Kidney (tissue), 14 donors: ENCODE data around the gene HSP90AA1. TPM values are rescaled to one million over a fixed set of nuclear protein-coding genes. Genes with fewer than 3 reads are reported as not detected.

ENCODE experiments used
- DNase-seq, 5 donors: peaks; one replicate each; pipeline ENCODE4 v3.0.0-alpha.2; 2013 to 2020
- FAIRE-seq: peaks from 2 replicates; lab custom pipeline; 2012; peaks lifted over from hg19 to GRCh38; lab: Jason Lieb, UNC
- H3K27ac ChIP-seq, 2 donors: one replicate each; pipeline ENCODE4 v1.7.0; 2013; ENCODE audit warnings: low read depth in 2 of 2, low read length in 2 of 2, inconsistent platforms in 1 of 2
- H3K27me3 ChIP-seq: one replicate; pipeline ENCODE4 v1.7.1; 2013; ENCODE audit warnings: low read length, inconsistent platforms; ENCODE audit not compliant: control insufficient read depth, insufficient read depth
- H3K36me3 ChIP-seq, 3 donors: one replicate each; pipeline versions ENCODE4 v1.7.0 to v1.7.1; 2013; ENCODE audit warnings: low read length in 3 of 3, control low read depth in 1 of 3, inconsistent platforms in 1 of 3; ENCODE audit not compliant: insufficient read depth in 3 of 3, control insufficient read depth in 2 of 3
- H3K4me1 ChIP-seq, 3 donors: one replicate each; pipeline versions ENCODE4 v1.7.0 to v1.7.1; 2013; ENCODE audit warnings: low read length in 3 of 3, inconsistent platforms in 1 of 3, low read depth in 1 of 3; ENCODE audit not compliant: control insufficient read depth in 2 of 3, insufficient read depth in 2 of 3
- H3K4me3 ChIP-seq, 3 donors: one replicate each; pipeline versions ENCODE4 v1.7.0 to v1.8.1; 2013; ENCODE audit warnings: low read length in 3 of 3, control low read depth in 1 of 3, inconsistent platforms in 1 of 3
- H3K9ac ChIP-seq, 3 donors: one replicate each; pipeline versions ENCODE4 v1.7.0 to v1.7.1; 2013; ENCODE audit warnings: low read length in 3 of 3, control low read depth in 1 of 3, inconsistent platforms in 1 of 3
- H3K9me3 ChIP-seq, 3 donors: one replicate each; pipeline versions ENCODE4 v1.7.0 to v1.7.1; 2013; ENCODE audit warnings: low read length in 3 of 3, control low read depth in 1 of 3, inconsistent platforms in 1 of 3; ENCODE audit not compliant: control insufficient read depth in 2 of 3, insufficient read depth in 1 of 3
- CTCF ChIP-seq: IDR thresholded peaks from 3 replicates; pipeline ENCODE4 v1.5.1; 2012; ENCODE audit warnings: mild to moderate bottlenecking, moderate library complexity, borderline replicate concordance; ENCODE audit not compliant: insufficient read depth; ENCODE audit errors: extremely low read depth
- intact Hi-C: fragments of 100-400 bp; cut with DNase I; formaldehyde crosslinking; loops from one replicate; pipeline ENCODE4 v1.11.1; 2022
- polyA plus RNA-seq: library from polyadenylated mRNA; stranded (reverse); fragments of 350-450 nt; fragmentation: Illumina TruSeq; extraction: RNeasy Lipid Tissue Mini Kit (QIAGEN cat#74804); gene quantifications from one replicate; pipeline ENCODE4 v1.2.3, GENCODE V29; 2014; ENCODE audit warnings: low read depth, low replicate concordance; ENCODE audit not compliant: insufficient read depth
- total RNA-seq: library from RNA; stranded (reverse); fragmentation: NEBNext Ultra II Directional; extraction: Animal tissue kit (Norgen Biotek cat#: 25700); gene quantifications from one replicate; pipeline ENCODE4 v1.2.1, GENCODE V29; 2021
- donor health status: control.
- donor health status: control.
- donor health status: control.
- donor health status: control.
- donor health status: control.
- donor health status: DM: yes; HTN: yes; CAD: no.
- donor health status: Normal renal cell carcinoma (clear cell type).

HSP90AA1 gene
- total and polyA plus RNA-seq, 2 donors from 2014 or later: 409 to 455 TPM

- no peak overlapping the region for H3K27ac ChIP-seq
- H3K36me3 ChIP-seq: peaks cover 6 to 35% (median 23%) of the 10 kb centered on the region in 3 donors
- H3K9me3 ChIP-seq: no peaks in the 10 kb centered on the region
- intact Hi-C loops: no loop called here
- no peak overlapping the region for H3K9ac ChIP-seq
- DNase-seq: peak in 4 of 5 donors; percentile 43 to 70 (median 46)
- H3K4me1 ChIP-seq: no peaks in the 10 kb centered on the region
- no peak for TF ChIP-seq CTCF
- FAIRE-seq: no peak
- no peak overlapping the region for H3K4me3 ChIP-seq
- H3K27me3 ChIP-seq: no peaks in the 10 kb centered on the region
Observed at GRCh38 chr14:102049258-102050025, 37.4 kb downstream of the HSP90AA1 start.

GRCh38 chr14:102047808-102048540, 38.9 kb downstream of the HSP90AA1 start:
- peak in 1 of 5 donors; percentile 64 for DNase-seq
- H3K9me3 ChIP-seq: no peaks in the 10 kb centered on the region
- no peaks in the 10 kb centered on the region for H3K27me3 ChIP-seq
- H3K4me3 ChIP-seq: no peak overlapping the region
- H3K4me1 ChIP-seq: no peaks in the 10 kb centered on the region
- H3K27ac ChIP-seq: no peak overlapping the region
- intact Hi-C loops: no loop called here
- TF ChIP-seq CTCF: no peak
- FAIRE-seq: no peak
- peaks cover 7 to 46% (median 32%) of the 10 kb centered on the region in 3 donors for H3K36me3 ChIP-seq
- H3K9ac ChIP-seq: no peak overlapping the region

- TF ChIP-seq CTCF: peak; percentile 39
- no peak overlapping the region for H3K4me3 ChIP-seq
- H3K27ac ChIP-seq: no peak overlapping the region
- FAIRE-seq: no peak
- no peak overlapping the region for H3K9ac ChIP-seq
- no peaks in the 10 kb centered on the region for H3K4me1 ChIP-seq
- H3K36me3 ChIP-seq: peaks cover 11 to 56% (median 44%) of the 10 kb centered on the region in 3 donors
- intact Hi-C loops: no loop called here
- no peaks in the 10 kb centered on the region for H3K9me3 ChIP-seq
- peak; percentile 84 to 90 (median 90) for DNase-seq
- H3K27me3 ChIP-seq: no peaks in the 10 kb centered on the region
Observed at GRCh38 chr14:102046337-102047278, 40.2 kb downstream of the HSP90AA1 start.
